Mesendoderm (in vitro differentiated cells): ENCODE data around the gene HERPUD1.

Source experiments
- DNase-seq: peaks from one replicate; pipeline ENCODE4 v3.0.0; 2013
- H2AK5ac ChIP-seq: 2 replicates; pipeline ENCODE4 v1.6.1; 2013; ENCODE audit warnings: low read length, inconsistent platforms
- H2BK120ac ChIP-seq: 2 replicates; pipeline ENCODE4 v1.6.1; 2013; ENCODE audit warnings: low read depth, mild to moderate bottlenecking, low read length, moderate library complexity, mixed read lengths
- H2BK15ac ChIP-seq: replicated peaks from 2 replicates; pipeline ENCODE4 v1.6.1; 2013; ENCODE audit warnings: low read depth, mild to moderate bottlenecking, moderate library complexity
- H2BK5ac ChIP-seq: 2 replicates; pipeline ENCODE4 v1.6.1; 2013; ENCODE audit warnings: low read length, inconsistent platforms
- H3K18ac ChIP-seq: 2 replicates; pipeline ENCODE4 v1.6.1; 2013; ENCODE audit warnings: mild to moderate bottlenecking, low read length, mixed read lengths
- H3K23ac ChIP-seq: one replicate; pipeline ENCODE4 v1.6.1; 2013; ENCODE audit warnings: low read length
- H3K27ac ChIP-seq: 2 replicates; pipeline ENCODE4 v1.5.1; 2013; ENCODE audit warnings: low read depth, mild to moderate bottlenecking, inconsistent platforms, low read length, moderate library complexity
- H3K27me3 ChIP-seq: 2 replicates; pipeline ENCODE4 v1.6.1; 2013; ENCODE audit warnings: low read length, control low read depth, mild to moderate bottlenecking, inconsistent platforms; ENCODE audit not compliant: insufficient read depth, poor library complexity
- H3K36me3 ChIP-seq: 2 replicates; pipeline ENCODE4 v1.6.1; 2013; ENCODE audit warnings: low read length, inconsistent platforms; ENCODE audit not compliant: control insufficient read depth, insufficient read depth
- H3K4ac ChIP-seq: one replicate; pipeline ENCODE4 v1.6.1; 2013; ENCODE audit warnings: low read depth, mild to moderate bottlenecking, low read length, moderate library complexity
- H3K4me1 ChIP-seq: 2 replicates; pipeline ENCODE4 v1.6.1; 2013; ENCODE audit warnings: low read depth, low read length, inconsistent platforms; ENCODE audit not compliant: control insufficient read depth
- H3K4me2 ChIP-seq: 2 replicates; pipeline ENCODE4 v1.6.1; 2013; ENCODE audit warnings: low read length
- H3K4me3 ChIP-seq: 2 replicates; pipeline ENCODE4 v1.5.1; 2013; ENCODE audit warnings: mild to moderate bottlenecking, low read length
- H3K56ac ChIP-seq: one replicate; pipeline ENCODE4 v1.6.1; 2013; ENCODE audit warnings: low read length
- H3K79me1 ChIP-seq: 2 replicates; pipeline ENCODE4 v1.6.1; 2013; ENCODE audit warnings: low read length, inconsistent platforms
- H3K79me2 ChIP-seq: 2 replicates; pipeline ENCODE4 v1.6.1; 2013; ENCODE audit warnings: mild to moderate bottlenecking, low read length; ENCODE audit not compliant: control insufficient read depth, insufficient read depth
- H3K9ac ChIP-seq: 2 replicates; pipeline ENCODE4 v1.6.1; 2013; ENCODE audit warnings: low read length, inconsistent platforms
- H4K5ac ChIP-seq: one replicate; pipeline ENCODE4 v1.6.1; 2013; ENCODE audit warnings: low read length
- H4K8ac ChIP-seq: one replicate; pipeline ENCODE4 v1.6.1; 2013; ENCODE audit warnings: low read depth, mild to moderate bottlenecking, control low read depth, low read length, moderate library complexity
- WGBS: extraction: QIAGEN DNeasy Blood & Tissue Kit; methylation state at CpG from one replicate; pipeline ENCODE4 v1.1.7; 2013; ENCODE audit warnings: low lambda C conversion rate, missing lambda C conversion rate; ENCODE audit not compliant: insufficient coverage; ENCODE audit errors: extremely low coverage; 5-methylcytosine and 5-hydroxymethylcytosine counted together

HERPUD1 gene

GRCh38 chr16:56886296-56886695 is 45.6 kb upstream of the HERPUD1 start:
- Histone ChIP-seq H2BK120ac (no peak overlapping the region), H3K4me3 (no peak overlapping the region), H2AK5ac (no peak overlapping the region), H3K27ac (no peak overlapping the region), H3K4me1 (no peaks in the 10 kb centered on the region), H3K56ac (no peak overlapping the region), H3K36me3 (no peaks in the 10 kb centered on the region), H3K79me1 (no peaks in the 10 kb centered on the region), H2BK15ac (no peak overlapping the region), H3K9ac (no peak overlapping the region), H4K5ac (no peak overlapping the region), H3K23ac (no peak overlapping the region), H3K27me3 (no peaks in the 10 kb centered on the region), H3K4ac (no peak overlapping the region), H2BK5ac (no peak overlapping the region), H3K79me2 (no peaks in the 10 kb centered on the region), H3K18ac (no peak overlapping the region), H4K8ac (no peak overlapping the region), H3K4me2 (no peak overlapping the region)
- no CpG with 5 or more reads among the region's 12 CpGs for whole genome bisulfite sequencing
- no peak for DNase-seq

- Histone ChIP-seq H4K5ac (no peak overlapping the region), H3K4me2 (no peak overlapping the region), H3K79me2 (no peaks in the 10 kb centered on the region), H3K56ac (no peak overlapping the region), H3K9ac (no peak overlapping the region), H3K18ac (no peak overlapping the region), H3K79me1 (no peaks in the 10 kb centered on the region), H3K4ac (no peak overlapping the region), H4K8ac (no peak overlapping the region), H3K27me3 (no peaks in the 10 kb centered on the region), H2AK5ac (no peak overlapping the region), H3K4me1 (no peaks in the 10 kb centered on the region), H3K36me3 (no peaks in the 10 kb centered on the region), H2BK120ac (no peak overlapping the region), H3K27ac (no peak overlapping the region), H3K4me3 (no peak overlapping the region), H2BK5ac (no peak overlapping the region), H2BK15ac (no peak overlapping the region), H3K23ac (no peak overlapping the region)
- WGBS: no CpG with 5 or more reads among the region's 9 CpGs
- no peak for DNase-seq
Measured at GRCh38 chr16:56886826-56887225, 45.1 kb upstream of the HERPUD1 start.

- Histone ChIP-seq H3K18ac (no peak overlapping the region), H3K27me3 (no peaks in the 10 kb centered on the region), H3K27ac (no peak overlapping the region), H3K36me3 (no peaks in the 10 kb centered on the region), H4K8ac (no peak overlapping the region), H3K4me3 (no peak overlapping the region), H3K9ac (no peak overlapping the region), H4K5ac (no peak overlapping the region), H3K56ac (no peak overlapping the region), H3K23ac (no peak overlapping the region), H3K79me1 (no peaks in the 10 kb centered on the region), H3K4ac (no peak overlapping the region), H2BK5ac (no peak overlapping the region), H3K4me2 (no peak overlapping the region), H3K4me1 (no peaks in the 10 kb centered on the region), H2AK5ac (no peak overlapping the region), H3K79me2 (no peaks in the 10 kb centered on the region), H2BK120ac (no peak overlapping the region), H2BK15ac (no peak overlapping the region)
- whole genome bisulfite sequencing: no CpG with 5 or more reads among the region's 7 CpGs
- no peak for DNase-seq
Measured at GRCh38 chr16:56888806-56889205, 43.1 kb upstream of the HERPUD1 start.

DNA sequence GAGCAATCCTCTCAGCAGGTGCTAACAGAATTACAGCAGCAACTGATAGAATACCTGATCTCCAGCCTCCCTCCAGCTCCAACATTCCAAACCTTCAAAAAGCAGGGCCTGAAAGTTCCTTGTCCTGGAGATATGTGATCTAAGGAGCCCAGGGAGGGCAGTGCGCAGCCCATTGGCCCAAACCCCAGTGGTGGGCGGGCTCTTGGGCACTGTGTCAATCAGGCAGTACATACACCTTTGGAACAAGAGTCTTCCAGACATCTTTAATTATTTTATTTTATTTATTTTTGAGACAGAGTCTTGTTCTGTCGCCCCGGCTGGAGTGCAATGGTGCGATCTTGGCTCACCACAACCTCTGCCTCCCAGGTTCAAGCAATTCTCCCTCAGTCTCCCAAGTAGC is 42.7 kb upstream of the HERPUD1 start:
- H3K9ac ChIP-seq: no peak overlapping the region
- H2BK120ac ChIP-seq: no peak overlapping the region
- no peaks in the 10 kb centered on the region for H3K79me2 ChIP-seq
- no peak overlapping the region for H3K23ac ChIP-seq
- no peak overlapping the region for H3K4me2 ChIP-seq
- H3K56ac ChIP-seq: no peak overlapping the region
- H3K36me3 ChIP-seq: no peaks in the 10 kb centered on the region
- H3K79me1 ChIP-seq: no peaks in the 10 kb centered on the region
- no peak overlapping the region for H2BK5ac ChIP-seq
- WGBS: no CpG with 5 or more reads among the region's 5 CpGs
- peak; percentile 47 for DNase-seq
- H3K27me3 ChIP-seq: no peaks in the 10 kb centered on the region
- H3K18ac ChIP-seq: no peak overlapping the region
- no peak overlapping the region for H4K8ac ChIP-seq
- no peak overlapping the region for H3K4ac ChIP-seq
- no peaks in the 10 kb centered on the region for H3K4me1 ChIP-seq
- H2BK15ac ChIP-seq: no peak overlapping the region
- H2AK5ac ChIP-seq: no peak overlapping the region
- no peak overlapping the region for H4K5ac ChIP-seq
- H3K4me3 ChIP-seq: no peak overlapping the region
- no peak overlapping the region for H3K27ac ChIP-seq

DNA sequence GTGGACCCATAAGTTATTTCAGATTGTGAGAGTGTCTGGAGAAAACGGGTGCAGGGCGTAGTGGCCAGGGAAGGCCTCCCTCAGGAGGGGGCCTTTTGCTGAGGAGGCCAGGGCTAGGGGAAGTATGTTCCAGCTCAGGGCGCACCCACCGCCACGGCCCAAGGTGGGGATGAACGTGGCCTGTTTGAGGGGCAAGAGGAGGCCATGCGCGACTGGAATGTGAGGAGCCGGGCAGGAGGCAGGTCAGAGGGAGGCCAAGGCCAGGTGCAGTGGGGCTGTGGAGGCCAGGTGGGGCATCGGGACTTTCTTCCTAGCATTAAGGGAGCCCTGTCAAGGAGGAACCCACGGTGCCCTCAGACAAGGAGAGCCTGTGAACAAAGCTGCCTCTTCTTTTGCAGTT is 40.3 kb upstream of the HERPUD1 start:
- Histone ChIP-seq H2BK15ac (no peak overlapping the region), H3K4me3 (no peak overlapping the region), H3K27me3 (no peaks in the 10 kb centered on the region), H2BK120ac (no peak overlapping the region), H3K9ac (no peak overlapping the region), H3K36me3 (no peaks in the 10 kb centered on the region), H3K4me2 (no peak overlapping the region), H3K56ac (no peak overlapping the region), H3K18ac (no peak overlapping the region), H4K8ac (no peak overlapping the region), H4K5ac (no peak overlapping the region), H3K4ac (no peak overlapping the region), H3K79me2 (no peaks in the 10 kb centered on the region), H2BK5ac (no peak overlapping the region), H3K79me1 (no peaks in the 10 kb centered on the region), H3K23ac (no peak overlapping the region), H3K27ac (no peak overlapping the region), H3K4me1 (no peaks in the 10 kb centered on the region), H2AK5ac (no peak overlapping the region)
- no CpG with 5 or more reads among the region's 11 CpGs for WGBS
- DNase-seq: no peak

DNA sequence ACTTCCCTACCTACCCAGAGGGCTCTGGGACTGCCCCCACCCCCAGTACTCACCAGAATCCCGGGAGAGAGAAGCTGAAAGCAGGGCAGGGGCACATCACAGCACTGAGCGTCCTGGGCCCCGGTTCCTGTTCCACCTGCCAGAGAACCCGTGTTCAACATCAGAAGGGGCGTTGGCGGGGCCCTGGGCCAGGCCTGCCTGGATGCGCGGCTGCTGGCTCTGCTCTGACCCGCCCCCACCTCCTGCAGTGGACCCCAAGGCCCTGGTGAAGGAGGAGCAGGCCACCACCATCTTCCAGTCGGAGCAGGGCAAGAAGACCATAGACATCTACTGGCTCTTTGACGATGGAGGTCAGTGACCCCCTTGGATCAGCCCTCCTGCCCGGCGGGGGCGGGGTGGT is 39.2 kb upstream of the HERPUD1 start:
- Histone ChIP-seq H3K18ac (no peak overlapping the region), H3K36me3 (no peaks in the 10 kb centered on the region), H2BK15ac (no peak overlapping the region), H3K9ac (no peak overlapping the region), H4K5ac (no peak overlapping the region), H3K4me3 (no peak overlapping the region), H3K56ac (no peak overlapping the region), H3K79me2 (no peaks in the 10 kb centered on the region), H3K4me1 (no peaks in the 10 kb centered on the region), H3K79me1 (no peaks in the 10 kb centered on the region), H3K27ac (no peak overlapping the region), H3K23ac (no peak overlapping the region), H2BK120ac (no peak overlapping the region), H3K4me2 (no peak overlapping the region), H3K4ac (no peak overlapping the region), H2AK5ac (no peak overlapping the region), H3K27me3 (no peaks in the 10 kb centered on the region), H4K8ac (no peak overlapping the region), H2BK5ac (no peak overlapping the region)
- no CpG with 5 or more reads among the region's 14 CpGs for WGBS
- DNase-seq: no peak
